ENCODE data around the gene VWA3A. TPM values are rescaled to one million over a fixed set of nuclear protein-coding genes. Genes with fewer than 3 reads are reported as not detected.

Gene VWA3A
- total RNA-seq, 1 experiment from 2014 or later = not detected

- Histone ChIP-seq H3K36me3 (ENCODE audit: control insufficient read depth, insufficient read depth, low read length) (no peaks in the 10 kb centered on the region), H3K4me1 (ENCODE audit: control insufficient read depth, insufficient read depth, low read length) (peaks cover 3% of the 10 kb centered on the region; the same call in 1 of the 2 replicates), H3K27me3 (ENCODE audit: control insufficient read depth, insufficient read depth, low read length) (peaks cover 11% of the 10 kb centered on the region), H3K4me3 (ENCODE audit: low read depth in 2 of 2, low read length in 2 of 2) (no peak overlapping the region), H3K9me3 (ENCODE audit: control insufficient read depth, insufficient read depth, low read depth, low read length) (no peaks in the 10 kb centered on the region), H3K27ac (ENCODE audit: low read length) (no peak overlapping the region)
- intact Hi-C loops (cut with micrococcal nuclease; ENCODE audit: unreplicated experiment) = no loop called here
- DNase-seq (ENCODE audit: low read depth, low spot score) (no peak), ATAC-seq (no peak)
- POLR2A ChIA-PET = no interaction called here
- BruUV-seq (replicated peaks) = no TSS peak
- in situ Hi-C loops (cut with HindIII; ENCODE audit: low pct_unique_long_range_greater_than_20kb, low sequenced_read_pairs) = no loop called here
- CTCF ChIA-PET = no interaction called here
- TF ChIP-seq SIN3A (IDR thresholded peaks at IDR 0.05; ENCODE audit: borderline replicate concordance, insufficient read depth, low read depth, low read length) = no peak
- TF ChIP-seq REST (IDR thresholded peaks at IDR 0.05; ENCODE audit: insufficient read depth in 1 of 2, low read depth in 2 of 2, low read length in 1 of 2) = no peak
- no peak for TF ChIP-seq CTCF (IDR thresholded peaks at IDR 0.05)
- TF ChIP-seq TCF7L2 (IDR thresholded peaks at IDR 0.05; ENCODE audit: low read depth, low read length) = no peak
- TF ChIP-seq POLR2AphosphoS5 (IDR thresholded peaks at IDR 0.05; ENCODE audit: low read depth, low read length) = no peak
These were observed 70.3 kb downstream of the VWA3A start for GRCh38 chr16:22162656-22163009.

DNA sequence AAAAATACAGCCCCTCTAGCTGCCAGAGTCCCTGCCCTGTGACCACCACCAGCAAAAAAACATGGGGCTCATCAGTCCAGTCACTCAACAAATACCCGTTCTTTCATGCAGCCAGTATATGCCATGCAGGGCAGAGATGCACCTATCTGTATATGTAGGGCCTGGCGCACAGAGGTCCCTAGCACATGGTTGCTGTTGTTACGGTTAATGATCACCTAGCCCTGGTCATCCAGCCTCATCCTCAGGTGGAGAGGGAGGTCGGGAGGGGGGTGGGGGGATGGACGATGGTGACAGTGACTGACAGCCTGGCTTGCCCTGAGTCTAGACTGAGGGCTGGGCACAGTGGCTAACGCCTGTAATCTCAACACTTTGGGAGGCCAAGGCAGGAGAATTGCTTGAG lies 71.5 kb downstream of the VWA3A start:
- BruUV-seq (replicated peaks) = no TSS peak
- in situ Hi-C loops (cut with HindIII; ENCODE audit: low pct_unique_long_range_greater_than_20kb, low sequenced_read_pairs) = no loop called here
- POLR2A ChIA-PET = no interaction called here

More for the DNA sequence above, 71.5 kb downstream of the VWA3A start:
- DNase-seq (ENCODE audit: low read depth, low spot score) = no peak
- H3K36me3 ChIP-seq (ENCODE audit: control insufficient read depth, insufficient read depth, low read length) = no peaks in the 10 kb centered on the region
- intact Hi-C loops (cut with micrococcal nuclease; ENCODE audit: unreplicated experiment) = no loop called here
- peaks cover 3% of the 10 kb centered on the region; the same call in 1 of the 2 replicates for H3K4me1 ChIP-seq (ENCODE audit: control insufficient read depth, insufficient read depth, low read length)
- no peaks in the 10 kb centered on the region for H3K9me3 ChIP-seq (ENCODE audit: control insufficient read depth, insufficient read depth, low read depth, low read length)
- no peak overlapping the region for H3K4me3 ChIP-seq (ENCODE audit: low read depth in 2 of 2, low read length in 2 of 2)
- peaks cover 11% of the 10 kb centered on the region for H3K27me3 ChIP-seq (ENCODE audit: control insufficient read depth, insufficient read depth, low read length)
- CTCF ChIA-PET = no interaction called here
- H3K27ac ChIP-seq (ENCODE audit: low read length) = no peak overlapping the region
- TF ChIP-seq TCF7L2 (IDR thresholded peaks at IDR 0.05; ENCODE audit: low read depth, low read length) (no peak), SIN3A (IDR thresholded peaks at IDR 0.05; ENCODE audit: borderline replicate concordance, insufficient read depth, low read depth, low read length) (no peak), CTCF (IDR thresholded peaks at IDR 0.05) (no peak), POLR2AphosphoS5 (IDR thresholded peaks at IDR 0.05; ENCODE audit: low read depth, low read length) (no peak)
- ATAC-seq = no peak

Data from Panc1 (cell line).